AG09309 (cell line): Measurements from ENCODE around the gene PRDM8.

Experiments used
- DNase-seq: peaks from one replicate; pipeline ENCODE4 v3.0.0-alpha.2; 2010; ENCODE audit warnings: low read depth
- H3K4me3 ChIP-seq: 2 replicates; pipeline ENCODE4 v1.5.1; 2011; ENCODE audit warnings: mild to moderate bottlenecking, low read depth, low read length, moderate library complexity; ENCODE audit not compliant: control insufficient read depth
- CTCF ChIP-seq: IDR thresholded peaks from 2 replicates; pipeline ENCODE4 v1.5.1; 2011; ENCODE audit warnings: mild to moderate bottlenecking, low read depth, low read length, inconsistent platforms; ENCODE audit not compliant: insufficient read depth, control insufficient read depth; ENCODE audit errors: missing control alignments

Gene PRDM8

DNA sequence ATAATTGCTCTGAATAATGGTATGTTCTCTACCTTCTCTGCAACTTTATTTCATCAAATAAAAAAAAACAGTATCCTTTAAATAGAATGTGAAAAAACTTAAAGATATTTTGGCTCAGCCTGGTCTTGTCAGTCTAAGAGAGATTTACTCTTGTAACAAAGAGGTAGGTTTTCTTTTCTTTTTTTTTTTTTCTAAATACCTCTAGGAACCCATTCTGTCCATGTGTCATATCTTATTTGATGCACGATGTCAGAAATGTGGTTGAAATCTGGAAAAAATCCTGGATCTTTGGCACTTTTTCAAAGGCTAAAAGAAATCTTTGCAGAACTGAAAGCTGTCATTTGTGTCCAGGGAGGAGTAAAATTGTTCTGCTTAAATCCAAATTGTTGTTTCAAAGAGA lies 51.8 kb downstream of the PRDM8 start:
- no peak for DNase-seq
- no peak for TF ChIP-seq CTCF
- no peak overlapping the region for H3K4me3 ChIP-seq

- DNase-seq = no peak
- H3K4me3 ChIP-seq = no peak overlapping the region
- no peak for TF ChIP-seq CTCF
These were observed 55.1 kb downstream of the PRDM8 start for GRCh38 chr4:80252427-80252826.

GRCh38 chr4:80252953-80253352 lies 55.6 kb downstream of the PRDM8 start:
- no peak overlapping the region for H3K4me3 ChIP-seq
- TF ChIP-seq CTCF = no peak
- DNase-seq = no peak

- no peak for TF ChIP-seq CTCF
- no peak for DNase-seq
- no peak overlapping the region for H3K4me3 ChIP-seq
These were observed 56.2 kb downstream of the PRDM8 start for GRCh38 chr4:80253510-80253909.
